Mucosa of descending colon (tissue), 3 donors: ENCODE results near the gene DMXL1. TPM values are rescaled to one million over a fixed set of nuclear protein-coding genes. Genes with fewer than 3 reads are reported as not detected.

Source experiments
- ATAC-seq: fragments of 200-7000 bp; cut with Tn5 transposase; one replicate; pipeline ENCODE4 v1.9.1; 2020; ENCODE audit warnings: mild to moderate bottlenecking, moderate library complexity
- DNase-seq, 3 donors: peaks; one replicate each; pipeline ENCODE4 v3.0.0-alpha.2; 2020
- H3K36me3 ChIP-seq: fragments of 200-600 bp; one replicate; pipeline ENCODE4 v1.8.0; 2021; ENCODE audit warnings: low read depth, mild to moderate bottlenecking
- H3K4me1 ChIP-seq: fragments of 200-600 bp; one replicate; pipeline ENCODE4 v1.8.0; 2021; ENCODE audit warnings: low read depth, mild to moderate bottlenecking
- H3K4me3 ChIP-seq: fragments of 200-600 bp; one replicate; pipeline ENCODE4 v1.8.0; 2021; ENCODE audit warnings: mild to moderate bottlenecking
- H3K9me3 ChIP-seq: fragments of 200-600 bp; one replicate; pipeline ENCODE4 v1.8.0; 2021; ENCODE audit warnings: mild to moderate bottlenecking
- CTCF ChIP-seq: fragments of 200-600 bp; IDR thresholded peaks from one replicate; pipeline ENCODE4 v1.8.0; 2022; ENCODE audit warnings: antibody characterized with exemption, mild to moderate bottlenecking
- intact Hi-C, 2 donors: fragments of 100-400 bp; cut with DNase I in 1 of 2; cut with micrococcal nuclease in 1 of 2; formaldehyde crosslinking; loops; one replicate each; pipeline versions ENCODE4 v1.11.0 to v1.11.1; 2022; cut with DNase I, micrococcal nuclease
- microRNA-seq: library from miRNA; unstranded; fragments of <30 nt; microRNA quantifications from one replicate; pipeline ENCODE4, GENCODE V29; 2019
- total RNA-seq, 3 donors: library from RNA; stranded (reverse); fragmentation: NEBNext Ultra II Directional in 2 of 3; extraction: Animal tissue kit (Norgen Biotek cat#: 25700) in 2 of 3; gene quantifications; one replicate each; pipeline versions ENCODE4 v1.2.1 to v1.2.4, GENCODE V29; 2021 to 2023
- donor health status: DM: no; HTN: no; CAD: no; lungs with moderate emphysema.
- donor health status: DM: no; HTN: no; CAD: no.
- donor health status: DM: no; HTN: yes; CAD: no.

Gene DMXL1
- total RNA-seq, 3 donors from 2014 or later: 34.7 to 60.0 (median 51.0) TPM

DNA sequence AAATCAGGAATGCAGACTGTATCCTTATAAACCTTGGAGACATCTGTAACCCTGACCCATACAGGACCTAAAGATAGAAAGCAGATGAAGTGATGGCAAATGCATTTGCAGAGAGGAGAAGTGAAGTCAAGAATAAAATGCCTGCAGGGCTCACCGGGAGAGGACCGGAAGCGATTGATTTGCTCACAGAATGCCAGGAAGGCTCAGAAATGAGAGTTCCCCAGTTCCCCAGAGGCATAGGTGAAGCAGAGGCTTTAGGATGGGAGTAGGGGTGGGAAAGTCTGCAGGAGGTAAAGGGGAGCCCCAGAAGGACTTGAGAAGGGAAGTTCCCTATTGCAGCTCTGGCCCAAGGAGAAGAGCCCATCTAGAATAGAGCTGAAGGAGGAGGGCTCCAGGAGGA is 221.0 kb downstream of the DMXL1 start:
- Histone ChIP-seq H3K4me1 (peaks cover 15% of the 10 kb centered on the region), H3K9me3 (no peaks in the 10 kb centered on the region), H3K36me3 (no peaks in the 10 kb centered on the region), H3K4me3 (no peak overlapping the region)
- ATAC-seq (no peak), DNase-seq (no peak)
- no peak for TF ChIP-seq CTCF
- intact Hi-C loops: no loop called here

DNA sequence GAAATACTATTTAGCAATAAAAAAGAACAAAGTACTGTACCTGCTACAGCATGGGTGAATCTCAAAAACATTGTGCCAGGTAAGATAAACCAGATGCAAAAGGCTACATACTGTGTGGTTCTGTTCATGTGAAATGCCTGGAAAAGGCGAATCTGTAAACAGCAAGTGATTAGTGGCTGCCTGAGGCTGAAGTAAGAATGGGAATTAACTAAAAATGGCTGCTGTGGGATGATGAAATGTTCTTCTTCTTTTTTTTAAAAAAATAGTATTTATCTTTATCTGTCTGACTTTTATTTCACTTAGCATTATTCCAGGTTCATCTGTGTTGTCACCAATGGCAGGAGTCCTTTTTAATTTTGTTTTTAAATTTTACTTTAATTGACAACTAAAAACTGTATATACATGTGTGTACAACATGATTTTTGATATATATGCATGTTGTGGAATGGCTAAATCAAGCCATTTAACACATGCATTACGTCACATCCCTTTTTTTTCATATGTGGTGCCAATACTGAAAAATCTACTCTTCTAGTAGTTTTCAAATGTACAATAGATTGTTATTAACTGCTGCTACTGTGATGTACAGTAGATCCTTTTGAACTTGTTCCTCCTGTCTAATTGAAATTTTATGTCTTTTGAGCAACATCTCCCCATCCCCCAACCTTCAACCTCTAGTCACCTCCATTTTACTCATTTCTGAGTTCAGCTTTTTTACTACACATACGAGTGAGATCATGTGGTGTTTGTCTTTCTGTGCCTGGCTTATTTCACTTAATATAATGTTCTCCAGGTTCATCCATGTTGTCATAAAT is 222.0 kb downstream of the DMXL1 start:
- no peak for ATAC-seq
- H3K9me3 ChIP-seq: no peaks in the 10 kb centered on the region
- no peak for TF ChIP-seq CTCF
- DNase-seq: no peak
- peaks cover 7% of the 10 kb centered on the region for H3K4me1 ChIP-seq
- intact Hi-C loops: no loop called here
- no peaks in the 10 kb centered on the region for H3K36me3 ChIP-seq
- no peak overlapping the region for H3K4me3 ChIP-seq

DNA sequence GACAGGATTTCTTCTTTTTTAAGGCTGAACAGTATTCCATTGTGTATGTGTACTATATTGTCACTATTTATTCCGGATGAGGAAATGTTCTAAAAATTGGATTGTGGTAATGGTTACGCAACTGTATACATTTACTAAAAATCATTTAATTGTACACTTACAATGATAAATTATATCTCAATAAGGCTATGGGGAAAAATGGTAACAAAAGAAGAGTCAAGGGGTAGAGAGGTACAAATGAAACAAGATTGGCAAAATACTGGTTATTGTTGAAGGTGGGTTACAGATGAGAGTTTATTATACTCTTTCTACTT is 222.6 kb downstream of the DMXL1 start:
- intact Hi-C loops: no loop called here
- DNase-seq (no peak), ATAC-seq (no peak)
- Histone ChIP-seq H3K9me3 (no peaks in the 10 kb centered on the region), H3K36me3 (no peaks in the 10 kb centered on the region), H3K4me3 (no peak overlapping the region), H3K4me1 (peaks cover 3% of the 10 kb centered on the region)
- no peak for TF ChIP-seq CTCF

Small RNAs within 50 kb of the gene (microRNA-seq; reads per million reads assigned to microRNA genes)
- not detected for gene MIR5706

Other genes starting within 250 kb of the DMXL1 start
- 10 to 100 TPM in 1 of 3 donors, 1 to 10 TPM in 2; 5.8 to 11.4 (median 9.2) TPM for gene DTWD2, start 82.5 kb upstream of the DMXL1 start, total RNA-seq